NCI-H2107 treated with DMSO at 0.1 percent for 48 hours (cell line): ENCODE measurements around the gene C14orf132.
A peak's percentile ranks its signal among the peaks of the same experiment; 100 is the strongest.

Experiments
- DNase-seq: peaks from one replicate; lab custom pipeline; 2025; ENCODE audit not compliant: unreplicated experiment; lab: John Stamatoyannopoulos, UW

Gene C14orf132

DNA sequence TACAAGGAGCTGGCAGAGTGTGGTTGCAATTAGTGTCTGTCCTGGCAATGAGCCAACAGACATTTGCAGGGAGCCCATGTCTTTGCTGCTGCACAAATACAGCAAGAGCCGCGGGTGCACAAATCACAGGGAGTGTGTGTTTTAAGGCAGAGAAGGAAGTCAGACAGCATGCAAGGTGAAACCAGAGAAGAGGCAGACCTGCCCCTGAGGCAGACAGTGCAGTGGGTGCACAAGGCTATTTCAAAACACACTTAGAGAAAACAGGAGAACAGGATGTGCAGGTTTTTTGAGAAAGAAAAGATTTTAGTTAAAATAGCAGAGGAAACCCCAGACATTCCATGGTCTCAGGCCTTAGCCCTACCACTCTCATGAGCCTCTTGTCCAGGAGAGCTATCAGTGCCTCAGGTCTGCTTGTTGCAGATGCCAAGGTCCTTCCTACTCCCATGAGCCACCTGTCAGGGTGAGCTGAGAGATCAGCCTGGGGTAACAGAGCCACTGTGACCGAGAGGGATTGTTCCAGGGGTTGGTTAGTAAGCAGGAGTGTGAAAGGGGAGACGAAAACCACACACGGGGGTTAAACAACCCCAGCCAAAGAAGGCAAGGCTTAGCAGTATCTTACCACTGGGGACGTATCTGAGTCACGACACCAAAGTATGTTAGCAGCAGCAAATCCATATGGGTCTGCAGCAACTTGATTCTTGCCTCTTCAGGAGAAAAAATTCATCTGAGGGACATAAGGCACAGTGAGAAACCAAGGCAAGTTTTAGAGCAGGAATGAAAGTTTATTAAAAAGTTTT lies 78.1 kb downstream of the C14orf132 start:
- DNase-seq = peak; percentile 25

GRCh38 chr14:96117960-96118359 lies 78.8 kb downstream of the C14orf132 start:
- no peak for DNase-seq

GRCh38 chr14:96118391-96118790 lies 79.2 kb downstream of the C14orf132 start:
- DNase-seq = no peak

- DNase-seq = no peak
These were observed 80.8 kb downstream of the C14orf132 start for GRCh38 chr14:96119947-96120346.

DNA sequence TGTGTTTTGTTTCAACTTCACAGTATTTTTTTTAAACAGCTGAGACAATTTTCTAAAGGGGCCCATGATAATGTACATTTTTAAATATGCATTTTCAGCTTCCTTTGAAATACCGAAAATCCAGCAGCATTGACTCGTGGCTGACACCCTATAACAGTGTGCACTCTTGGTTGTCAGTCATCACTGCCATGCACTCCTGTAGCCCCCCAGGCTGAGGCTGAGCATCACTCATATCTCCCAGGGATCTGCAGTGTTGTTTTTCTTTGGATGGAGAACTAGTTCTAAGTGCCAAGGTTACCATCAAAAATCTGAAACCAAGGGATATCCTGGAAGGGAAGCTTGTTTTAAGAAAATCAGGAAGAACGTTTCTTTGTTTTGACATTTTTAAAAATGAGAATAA lies 81.2 kb downstream of the C14orf132 start:
- DNase-seq = no peak

DNA sequence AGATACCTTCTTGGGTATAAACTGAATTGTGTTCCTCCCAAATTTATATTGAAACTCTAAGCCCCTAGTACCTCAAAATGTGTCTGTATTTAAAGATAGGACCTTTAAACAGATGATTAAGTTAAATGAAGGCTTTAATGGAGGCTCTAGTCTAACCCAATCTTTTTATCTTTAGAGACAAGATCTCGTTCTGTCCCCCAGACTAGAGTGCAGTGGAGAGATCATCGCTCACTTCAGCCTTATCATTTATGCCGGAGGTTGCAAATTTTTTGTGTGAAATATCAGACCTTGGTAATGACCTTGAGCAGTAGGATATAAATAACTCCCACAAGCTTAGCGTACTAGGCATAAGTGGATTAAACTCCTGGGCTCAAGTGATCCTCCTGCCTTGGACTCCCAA lies 81.8 kb downstream of the C14orf132 start:
- no peak for DNase-seq

GRCh38 chr14:96121660-96122395 lies 82.7 kb downstream of the C14orf132 start:
- no peak for DNase-seq

DNA sequence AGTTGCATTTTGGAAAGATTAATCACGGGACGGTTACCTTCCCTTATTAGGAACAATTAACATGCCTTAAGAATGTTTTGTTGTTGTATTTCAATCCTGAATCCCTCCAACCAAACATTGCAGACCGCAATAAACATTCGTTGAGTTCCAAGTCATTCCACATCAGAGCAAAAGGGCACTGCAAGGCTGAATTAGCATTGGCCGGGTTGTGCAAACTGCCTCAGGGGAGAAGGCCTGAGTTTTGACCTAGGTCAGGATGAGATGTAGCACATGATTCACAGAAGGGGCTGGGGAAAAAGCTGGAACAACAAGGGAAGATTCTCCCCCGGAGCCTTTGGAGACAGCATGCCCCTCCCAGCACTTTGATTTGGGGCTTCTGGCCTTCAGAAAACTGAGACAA lies 83.3 kb downstream of the C14orf132 start:
- DNase-seq = no peak

DNA sequence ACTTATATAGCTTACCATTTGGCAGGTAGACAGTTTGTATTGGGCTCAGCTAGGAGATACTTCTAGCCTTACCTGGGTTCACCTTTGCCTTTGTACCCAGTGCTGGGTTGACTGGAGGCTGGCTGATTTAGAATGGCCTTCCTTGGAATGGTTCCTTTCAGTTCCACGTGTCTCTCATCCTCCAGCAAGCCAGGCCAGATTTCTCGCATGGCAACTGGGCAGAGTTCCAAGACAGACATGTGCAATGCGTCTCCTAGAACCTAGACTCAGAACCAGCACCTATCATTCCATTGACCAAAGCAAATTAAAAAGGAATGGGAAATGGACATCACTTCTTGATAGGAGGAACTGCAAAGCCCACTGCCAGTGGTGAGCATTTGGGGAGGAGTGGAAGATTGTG lies 86.4 kb downstream of the C14orf132 start:
- no peak for DNase-seq

GRCh38 chr14:96126339-96126782 lies 87.2 kb downstream of the C14orf132 start:
- no peak for DNase-seq

GRCh38 chr14:96126783-96127271 lies 87.7 kb downstream of the C14orf132 start:
- peak; percentile 52 for DNase-seq

DNA sequence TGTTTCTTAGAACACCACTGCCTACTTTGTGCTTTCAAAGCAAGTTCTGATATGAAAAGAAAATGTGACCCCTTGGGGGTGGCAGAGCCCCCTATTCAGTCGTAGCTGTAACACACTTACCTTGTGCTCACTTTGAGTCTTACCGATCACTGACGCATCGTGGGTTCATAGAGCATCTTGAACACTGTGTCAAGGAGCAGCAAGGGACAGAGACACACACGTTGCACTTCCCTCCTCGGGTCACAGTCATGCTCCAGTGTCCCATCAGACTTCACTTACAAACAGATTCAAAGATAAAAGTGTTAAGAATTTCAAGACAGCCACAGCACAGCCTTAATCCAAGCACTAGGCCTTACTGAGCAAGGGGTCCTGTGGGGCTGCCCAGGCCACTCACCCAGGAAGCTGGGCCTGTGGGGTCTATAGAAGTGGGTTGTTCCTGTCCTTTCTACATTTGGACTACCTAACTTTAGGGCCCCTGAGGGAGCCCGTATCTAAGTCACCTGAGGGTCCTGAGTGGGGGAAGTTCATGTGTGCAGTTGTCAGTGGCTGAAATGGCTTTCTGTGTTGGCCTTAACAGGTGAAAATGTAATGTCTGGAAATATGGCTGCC lies 90.1 kb downstream of the C14orf132 start:
- DNase-seq = no peak

- DNase-seq = no peak
These were observed 91.2 kb downstream of the C14orf132 start for GRCh38 chr14:96130391-96130790.

GRCh38 chr14:96130854-96131253 lies 91.7 kb downstream of the C14orf132 start:
- DNase-seq = no peak

GRCh38 chr14:96131836-96132235 lies 92.7 kb downstream of the C14orf132 start:
- DNase-seq = no peak

DNA sequence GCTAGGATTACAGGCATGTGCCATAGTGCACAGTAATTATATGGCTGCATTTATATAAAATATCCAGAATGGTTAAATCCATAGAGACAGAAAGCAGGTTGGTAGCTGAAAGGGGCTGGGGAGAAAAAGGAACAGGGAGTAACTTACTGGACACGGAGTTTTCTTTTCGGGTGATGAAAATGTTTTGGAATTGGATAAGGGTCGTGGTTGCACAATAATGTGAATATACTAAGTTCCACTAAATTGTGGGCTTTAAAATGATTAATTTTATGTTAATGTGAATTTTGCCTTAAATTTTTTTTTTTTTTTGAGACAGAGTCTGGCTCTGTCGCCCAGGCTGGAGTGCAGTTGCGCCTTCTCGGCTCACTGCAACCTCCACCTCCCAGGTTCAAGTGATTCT lies 95.3 kb downstream of the C14orf132 start:
- DNase-seq = no peak

DNA sequence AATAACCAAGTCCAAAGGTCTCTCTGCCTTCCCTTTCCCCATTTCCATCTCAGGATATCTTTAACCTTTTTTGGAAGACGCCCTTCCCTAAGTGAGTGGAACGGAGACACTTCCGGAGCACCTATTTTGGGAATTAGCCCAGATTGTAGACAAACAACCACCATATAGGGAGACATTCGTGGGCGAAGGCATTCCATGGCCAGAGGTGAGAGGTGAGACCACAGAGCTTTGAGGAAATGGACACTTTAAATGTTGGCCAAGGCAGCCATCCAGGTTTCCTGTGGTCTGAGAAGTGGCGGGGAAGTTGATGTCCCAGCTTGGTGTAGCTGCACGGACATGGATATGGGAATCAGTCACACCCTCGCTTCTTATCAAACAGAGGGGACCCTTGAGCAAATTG lies 96.1 kb downstream of the C14orf132 start:
- no peak for DNase-seq

DNA sequence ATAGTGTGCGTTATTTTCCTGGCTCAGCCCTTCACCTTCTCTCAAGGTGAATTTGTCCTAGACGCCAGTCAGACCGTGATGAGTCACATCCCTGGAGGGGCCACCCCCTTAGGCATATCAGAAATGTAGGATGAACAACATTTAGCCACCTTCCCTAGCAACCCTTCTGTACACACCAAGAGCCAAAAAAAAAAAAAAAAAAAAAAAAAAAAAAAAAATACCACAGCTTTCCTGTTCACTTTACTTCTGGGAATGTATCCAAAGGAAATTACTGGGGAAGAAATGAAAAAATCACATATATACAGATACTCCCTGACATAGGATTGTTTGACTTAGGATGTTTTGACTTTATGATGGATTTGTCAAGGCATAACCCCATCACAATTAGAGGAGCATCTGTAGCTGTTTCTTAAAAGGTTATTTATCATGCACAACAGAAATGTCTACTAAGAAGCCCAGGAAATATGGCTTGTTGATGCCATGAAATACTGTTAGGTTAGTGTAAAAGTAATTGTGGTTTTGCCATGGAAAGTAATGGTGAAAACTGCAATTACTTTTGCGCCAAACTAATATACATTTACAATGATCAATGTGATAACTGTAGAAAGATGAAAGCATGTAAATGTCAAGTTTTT lies 97.3 kb downstream of the C14orf132 start:
- no peak for DNase-seq

GRCh38 chr14:96138241-96138640 lies 99.1 kb downstream of the C14orf132 start:
- DNase-seq = no peak

- no peak for DNase-seq
These were observed 100.0 kb downstream of the C14orf132 start for GRCh38 chr14:96139169-96139568.

DNA sequence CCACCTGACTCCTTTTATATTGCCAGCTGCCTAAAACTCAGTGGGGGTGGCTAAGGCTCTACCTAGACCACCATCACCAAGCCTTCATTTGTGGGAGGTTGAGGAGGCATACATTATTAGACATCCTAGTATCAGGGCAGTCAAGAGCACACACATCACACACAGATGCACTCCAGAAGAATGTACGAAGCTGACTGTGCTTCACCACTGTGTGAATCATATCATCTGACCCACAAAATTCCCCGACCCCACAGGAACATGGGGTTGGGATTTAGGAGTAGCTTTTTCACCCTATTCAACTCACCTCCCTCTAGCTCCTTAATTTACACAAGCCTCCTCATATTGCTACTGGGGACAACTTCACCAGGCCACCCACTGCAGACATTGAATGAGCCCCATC lies 100.7 kb downstream of the C14orf132 start:
- DNase-seq = no peak
